Right lobe of liver (tissue), 6 donors: ENCODE results near the gene UCK2. TPM values are rescaled to one million over a fixed set of nuclear protein-coding genes. Genes with fewer than 3 reads are reported as not detected.

Experiments
- ATAC-seq, 4 donors: fragments of 200-7000 bp; cut with Tn5 transposase; one replicate each; pipeline ENCODE4 v1.9.1; 2020; ENCODE audit warnings: mild to moderate bottlenecking in 4 of 4, moderate library complexity in 4 of 4
- DNase-seq, 3 donors: peaks; one replicate each; pipeline ENCODE4 v3.0.0-alpha.2; 2020
- H3K27ac ChIP-seq, 3 donors: fragments of 200-600 bp; one replicate each; pipeline ENCODE4 v1.8.0; 2022
- H3K27me3 ChIP-seq, 2 donors: fragments of 200-600 bp; one replicate each; pipeline ENCODE4 v1.8.0; 2022
- H3K36me3 ChIP-seq, 4 donors: fragments of 200-600 bp; sonication (generic) in 1 of 4; one replicate each; pipeline versions ENCODE4 v1.5.1 to v1.8.0; 2017 to 2022; ENCODE audit warnings: control low read depth in 1 of 4
- H3K4me1 ChIP-seq, 4 donors: fragments of 200-600 bp; sonication (generic) in 1 of 4; one replicate each; pipeline versions ENCODE4 v1.5.1 to v1.8.0; 2017 to 2022; ENCODE audit warnings: control low read depth in 1 of 4
- H3K4me3 ChIP-seq, 3 donors: fragments of 200-600 bp; one replicate each; pipeline ENCODE4 v1.8.0; 2022
- H3K9me3 ChIP-seq, 4 donors: fragments of 200-600 bp; sonication (generic) in 1 of 4; one replicate each; pipeline versions ENCODE4 v1.5.1 to v1.8.0; 2017 to 2022; ENCODE audit warnings: control low read depth in 1 of 4
- CTCF ChIP-seq, 4 donors: fragments of 200-600 bp in 3 of 4; fragments of 450-650 bp in 1 of 4; IDR thresholded peaks; one replicate each; pipeline versions ENCODE4 v1.5.1 to v1.8.0; 2016 to 2022; ENCODE audit warnings: antibody characterized with exemption in 4 of 4, mild to moderate bottlenecking in 2 of 4
- POLR2A ChIP-seq: fragments of 450-650 bp; IDR thresholded peaks from one replicate; pipeline ENCODE4 v1.6.1; 2017; ENCODE audit warnings: antibody characterized with exemption, mild to moderate bottlenecking
- WGBS: methylation state at CpG from one replicate; pipeline ENCODE4 v1.1.6; 2018; ENCODE audit warnings: low coverage, low lambda C conversion rate; ENCODE audit not compliant: insufficient coverage; ENCODE audit errors: missing lambda C conversion rate; 5-methylcytosine and 5-hydroxymethylcytosine counted together
- intact Hi-C, 2 donors: fragments of 100-400 bp; cut with DNase I; formaldehyde crosslinking; loops; one replicate each; pipeline versions ENCODE4 v1.11.2 to v1.14.1; 2022
- total RNA-seq, 6 experiments: library from RNA; depleted of rRNA in 2 of 6; stranded (reverse); fragments of >200 nt in 2 of 6; fragmentation: NEBNext Ultra II Directional in 3 of 6; extraction: Animal tissue kit (Norgen Biotek cat#: 25700) in 3 of 6; gene quantifications; one replicate each; pipeline versions ENCODE4 v1.1.0 to v1.2.4, GENCODE V29; 2016 to 2023
- donor health status: DM: no; HTN: yes; CAD: no.
- donor health status: DM: no; HTN: no; CAD: no.
- donor health status: DM: no; HTN: no; CAD: no.
- donor health status: DM: no; HTN: yes; CAD: no.
- donor health status: DM: no; HTN: yes; CAD: no.

The UCK2 gene
- total RNA-seq, 6 experiments from 2014 or later, result 8.4 to 22.9 (median 10.4) TPM

- Histone ChIP-seq H3K27ac (peak overlapping the region in 1 of 3 donors; percentile 49), H3K36me3 (no peaks in the 10 kb centered on the region), H3K9me3 (no peaks in the 10 kb centered on the region), H3K4me3 (no peak overlapping the region), H3K4me1 (peaks cover 0 to 59% (median 15%) of the 10 kb centered on the region in 4 donors), H3K27me3 (no peaks in the 10 kb centered on the region)
- WGBS, result 78% methylated on average over 2 of the region's 2 CpGs
- TF ChIP-seq CTCF (IDR thresholded peaks at IDR 0.05) (no peak), POLR2A (no peak)
- DNase-seq, result no peak
- intact Hi-C loops, result no loop called here
- no peak for ATAC-seq
Observed at GRCh38 chr1:165886193-165886592, 58.8 kb downstream of the UCK2 start.

- WGBS, result 49% methylated on average over 2 of the region's 2 CpGs
- H3K27ac ChIP-seq, result peak overlapping the region in 1 of 3 donors; percentile 49
- intact Hi-C loops, result no loop called here
- H3K4me1 ChIP-seq, result peaks cover 0 to 60% (median 15%) of the 10 kb centered on the region in 4 donors
- H3K4me3 ChIP-seq, result no peak overlapping the region
- no peak for DNase-seq
- H3K9me3 ChIP-seq, result no peaks in the 10 kb centered on the region
- H3K36me3 ChIP-seq, result no peaks in the 10 kb centered on the region
- TF ChIP-seq CTCF (IDR thresholded peaks at IDR 0.05) (no peak), POLR2A (no peak)
- ATAC-seq, result peak in 2 of 4 donors; percentile 40 to 71
- H3K27me3 ChIP-seq, result no peaks in the 10 kb centered on the region
Observed at GRCh38 chr1:165886983-165887382, 59.6 kb downstream of the UCK2 start.

- Histone ChIP-seq H3K36me3 (no peaks in the 10 kb centered on the region), H3K27me3 (no peaks in the 10 kb centered on the region), H3K27ac (peak overlapping the region in 1 of 3 donors; percentile 49), H3K4me3 (no peak overlapping the region), H3K9me3 (no peaks in the 10 kb centered on the region), H3K4me1 (peaks cover 0 to 60% (median 15%) of the 10 kb centered on the region in 4 donors)
- ATAC-seq, result peak; percentile 17 to 54 (median 47)
- WGBS, result 26% methylated on average over 8 of the region's 8 CpGs
- no peak for TF ChIP-seq POLR2A
- no peak for TF ChIP-seq CTCF (IDR thresholded peaks at IDR 0.05)
- DNase-seq, result peak in 1 of 3 donors; percentile 66
- intact Hi-C loops, result no loop called here
Observed at GRCh38 chr1:165887877-165888551, 60.6 kb downstream of the UCK2 start.

GRCh38 chr1:165888552-165888920, 61.1 kb downstream of the UCK2 start:
- intact Hi-C loops, result no loop called here
- 86% methylated on average over 3 of the region's 4 CpGs for WGBS
- no peaks in the 10 kb centered on the region for H3K27me3 ChIP-seq
- DNase-seq (no peak), ATAC-seq (no peak)
- H3K27ac ChIP-seq, result peak overlapping the region in 1 of 3 donors; percentile 49
- no peaks in the 10 kb centered on the region for H3K36me3 ChIP-seq
- TF ChIP-seq CTCF (IDR thresholded peaks at IDR 0.05) (no peak), POLR2A (no peak)
- no peaks in the 10 kb centered on the region for H3K9me3 ChIP-seq
- peaks cover 0 to 60% (median 15%) of the 10 kb centered on the region in 4 donors for H3K4me1 ChIP-seq
- no peak overlapping the region for H3K4me3 ChIP-seq
